HL-60 (cell line): ENCODE measurements around the gene MTA2.

Experiments used
- DNase-seq, 2 experiments: peaks; one replicate each; pipeline ENCODE4 v3.0.0-alpha.2; 2010 to 2020; ENCODE audit warnings: low read depth in 1 of 2, low spot score in 1 of 2
- H3K27ac ChIP-seq: fragments of 250-450 bp; sonication (Bioruptor Pico); replicated peaks from 2 replicates; pipeline ENCODE4 v1.5.1; 2020; ENCODE audit warnings: mild to moderate bottlenecking, moderate library complexity
- H3K27me3 ChIP-seq: fragments of 250-450 bp; sonication (Bioruptor Pico); 2 replicates; pipeline ENCODE4 v1.5.1; 2021; ENCODE audit warnings: mild to moderate bottlenecking, moderate library complexity; ENCODE audit not compliant: insufficient read depth, poor library complexity, severe bottlenecking
- H3K4me3 ChIP-seq: replicated peaks from 2 replicates; pipeline ENCODE4 v1.5.1; 2011; ENCODE audit warnings: mild to moderate bottlenecking, control low read depth, low read length; ENCODE audit not compliant: insufficient read depth
- GABPA ChIP-seq: IDR thresholded peaks from 2 replicates; pipeline ENCODE4 v1.6.1; 2012; ENCODE audit warnings: low read depth
- POLR2AphosphoS5 ChIP-seq: IDR thresholded peaks from 2 replicates; pipeline ENCODE4 v1.6.1; 2012; ENCODE audit warnings: low read depth
- SPI1 ChIP-seq: IDR thresholded peaks from 2 replicates; pipeline ENCODE4 v1.6.1; 2012; ENCODE audit warnings: low read depth, mild to moderate bottlenecking, borderline replicate concordance
- TF ChIP-seq, protein P1 (sequence below): IDR thresholded peaks from 2 replicates; pipeline ENCODE4 v1.6.1; 2012; ENCODE audit warnings: low read depth; ENCODE audit not compliant: insufficient replicate concordance
- TF ChIP-seq, protein P2 (sequence below): IDR thresholded peaks from one replicate; pipeline ENCODE4 v1.5.1; 2011; ENCODE audit warnings: low read length, control low read depth, inconsistent platforms; ENCODE audit not compliant: insufficient read depth

Gene MTA2

GRCh38 chr11:62613291-62613778 lies 11.7 kb upstream of the MTA2 start:
- TF ChIP-seq, protein P1, sequence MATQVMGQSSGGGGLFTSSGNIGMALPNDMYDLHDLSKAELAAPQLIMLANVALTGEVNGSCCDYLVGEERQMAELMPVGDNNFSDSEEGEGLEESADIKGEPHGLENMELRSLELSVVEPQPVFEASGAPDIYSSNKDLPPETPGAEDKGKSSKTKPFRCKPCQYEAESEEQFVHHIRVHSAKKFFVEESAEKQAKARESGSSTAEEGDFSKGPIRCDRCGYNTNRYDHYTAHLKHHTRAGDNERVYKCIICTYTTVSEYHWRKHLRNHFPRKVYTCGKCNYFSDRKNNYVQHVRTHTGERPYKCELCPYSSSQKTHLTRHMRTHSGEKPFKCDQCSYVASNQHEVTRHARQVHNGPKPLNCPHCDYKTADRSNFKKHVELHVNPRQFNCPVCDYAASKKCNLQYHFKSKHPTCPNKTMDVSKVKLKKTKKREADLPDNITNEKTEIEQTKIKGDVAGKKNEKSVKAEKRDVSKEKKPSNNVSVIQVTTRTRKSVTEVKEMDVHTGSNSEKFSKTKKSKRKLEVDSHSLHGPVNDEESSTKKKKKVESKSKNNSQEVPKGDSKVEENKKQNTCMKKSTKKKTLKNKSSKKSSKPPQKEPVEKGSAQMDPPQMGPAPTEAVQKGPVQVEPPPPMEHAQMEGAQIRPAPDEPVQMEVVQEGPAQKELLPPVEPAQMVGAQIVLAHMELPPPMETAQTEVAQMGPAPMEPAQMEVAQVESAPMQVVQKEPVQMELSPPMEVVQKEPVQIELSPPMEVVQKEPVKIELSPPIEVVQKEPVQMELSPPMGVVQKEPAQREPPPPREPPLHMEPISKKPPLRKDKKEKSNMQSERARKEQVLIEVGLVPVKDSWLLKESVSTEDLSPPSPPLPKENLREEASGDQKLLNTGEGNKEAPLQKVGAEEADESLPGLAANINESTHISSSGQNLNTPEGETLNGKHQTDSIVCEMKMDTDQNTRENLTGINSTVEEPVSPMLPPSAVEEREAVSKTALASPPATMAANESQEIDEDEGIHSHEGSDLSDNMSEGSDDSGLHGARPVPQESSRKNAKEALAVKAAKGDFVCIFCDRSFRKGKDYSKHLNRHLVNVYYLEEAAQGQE, result no peak
- TF ChIP-seq POLR2AphosphoS5, result no peak
- no peak for TF ChIP-seq GABPA
- TF ChIP-seq SPI1, result no peak
- TF ChIP-seq, protein P2, sequence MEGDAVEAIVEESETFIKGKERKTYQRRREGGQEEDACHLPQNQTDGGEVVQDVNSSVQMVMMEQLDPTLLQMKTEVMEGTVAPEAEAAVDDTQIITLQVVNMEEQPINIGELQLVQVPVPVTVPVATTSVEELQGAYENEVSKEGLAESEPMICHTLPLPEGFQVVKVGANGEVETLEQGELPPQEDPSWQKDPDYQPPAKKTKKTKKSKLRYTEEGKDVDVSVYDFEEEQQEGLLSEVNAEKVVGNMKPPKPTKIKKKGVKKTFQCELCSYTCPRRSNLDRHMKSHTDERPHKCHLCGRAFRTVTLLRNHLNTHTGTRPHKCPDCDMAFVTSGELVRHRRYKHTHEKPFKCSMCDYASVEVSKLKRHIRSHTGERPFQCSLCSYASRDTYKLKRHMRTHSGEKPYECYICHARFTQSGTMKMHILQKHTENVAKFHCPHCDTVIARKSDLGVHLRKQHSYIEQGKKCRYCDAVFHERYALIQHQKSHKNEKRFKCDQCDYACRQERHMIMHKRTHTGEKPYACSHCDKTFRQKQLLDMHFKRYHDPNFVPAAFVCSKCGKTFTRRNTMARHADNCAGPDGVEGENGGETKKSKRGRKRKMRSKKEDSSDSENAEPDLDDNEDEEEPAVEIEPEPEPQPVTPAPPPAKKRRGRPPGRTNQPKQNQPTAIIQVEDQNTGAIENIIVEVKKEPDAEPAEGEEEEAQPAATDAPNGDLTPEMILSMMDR, result no peak
- H3K27ac ChIP-seq, result no peak overlapping the region
- no peak overlapping the region; the same call in 1 of the 2 replicates for H3K4me3 ChIP-seq
- no peaks in the 10 kb centered on the region for H3K27me3 ChIP-seq
- no peak for DNase-seq

GRCh38 chr11:62612366-62613290 lies 11.0 kb upstream of the MTA2 start, which contains the start of the genes EML3 and ROM1:
Gene EML3 (minus strand): TSS chr11:62612775. CDS start chr11:62612457, 318 bp downstream.
Gene ROM1 (plus strand): TSS chr11:62613257. CDS start chr11:62613282, 25 bp downstream.
- Histone ChIP-seq H3K27ac (peak within 1 kb of the TSS; percentile 76), H3K27me3 (no peaks in the 10 kb centered on the region), H3K4me3 (peak within 1 kb of the TSS; percentile 78)
- TF ChIP-seq GABPA, result no peak
- TF ChIP-seq SPI1, result peak; percentile 12; the same call in 1 of the 2 replicates
- TF ChIP-seq, protein P2, result peak; percentile 67
- peak; percentile 76 to 83 for DNase-seq

- Histone ChIP-seq H3K27ac (peak overlapping the region; percentile 63), H3K4me3 (peak overlapping the region; percentile 78), H3K27me3 (no peaks in the 10 kb centered on the region)
- TF ChIP-seq, protein P2, result no peak
- TF ChIP-seq SPI1 (no peak), POLR2AphosphoS5 (no peak), GABPA (no peak)
- TF ChIP-seq, protein P1, result no peak
- DNase-seq, result peak in 1 of 2 experiments; percentile 51
These were observed 10.2 kb upstream of the MTA2 start for GRCh38 chr11:62611705-62612365.
